GM18519 (cell line): Measurements from ENCODE around the gene ZNF587B.
A peak's percentile ranks its signal among the peaks of the same experiment; 100 is the strongest.
"Not testable (repeated sequence)": the region's sequence is repeated elsewhere in the genome, so short reads cannot be mapped to it uniquely, and the experiment has no call there.

Source experiments
- ATAC-seq: cut with Tn5 transposase; IDR thresholded peaks from one replicate; pipeline ENCODE4 v1.9.1; 2021; ENCODE audit warnings: mild to moderate bottlenecking, moderate library complexity; ENCODE audit not compliant: unreplicated experiment, low FRiP score

The ZNF587B gene

GRCh38 chr19:57817976-57818375 lies 12.1 kb upstream of the ZNF587B start:
- ATAC-seq = no peak

- no peak for ATAC-seq
These were observed 11.7 kb upstream of the ZNF587B start for GRCh38 chr19:57818378-57818777.

- ATAC-seq = peak; percentile 60
These were observed 10.5 kb upstream of the ZNF587B start for GRCh38 chr19:57819475-57820148.

GRCh38 chr19:57820599-57820998 lies 9.5 kb upstream of the ZNF587B start:
- ATAC-seq = no peak

GRCh38 chr19:57821095-57821494 lies 9.0 kb upstream of the ZNF587B start:
- ATAC-seq = not testable (repeated sequence)

- ATAC-seq = not testable (repeated sequence)
These were observed 8.6 kb upstream of the ZNF587B start for GRCh38 chr19:57821501-57821900.

- not testable (repeated sequence) for ATAC-seq
These were observed 6.9 kb upstream of the ZNF587B start for GRCh38 chr19:57823155-57823554.

- ATAC-seq = not testable (repeated sequence)
These were observed 6.5 kb upstream of the ZNF587B start for GRCh38 chr19:57823608-57824007.

GRCh38 chr19:57825511-57825910 lies 4.6 kb upstream of the ZNF587B start:
- ATAC-seq = no peak

- no peak for ATAC-seq
These were observed 783 bp upstream of the ZNF587B start for GRCh38 chr19:57829316-57829715.

GRCh38 chr19:57836991-57837390 lies 6.9 kb downstream of the ZNF587B start:
- not testable (repeated sequence) for ATAC-seq

GRCh38 chr19:57838622-57839191 lies 8.6 kb downstream of the ZNF587B start:
- ATAC-seq = not testable (repeated sequence)

GRCh38 chr19:57841122-57841763 lies 11.1 kb downstream of the ZNF587B start:
- ATAC-seq = no peak

GRCh38 chr19:57847164-57847563 lies 17.1 kb downstream of the ZNF587B start:
- not testable (repeated sequence) for ATAC-seq

GRCh38 chr19:57849162-57849665 lies 19.1 kb downstream of the ZNF587B start:
- not testable (repeated sequence) for ATAC-seq

- peak; percentile 92 for ATAC-seq
These were observed 19.8 kb downstream of the ZNF587B start, which contains the start of gene ZNF587 for GRCh38 chr19:57849666-57850473. ZNF587 (plus strand) TSS chr19:57849859; CDS start chr19:57850039, 180 bp downstream.

GRCh38 chr19:57850553-57851017 lies 20.5 kb downstream of the ZNF587B start:
- ATAC-seq = no peak

- not testable (repeated sequence) for ATAC-seq
These were observed 21.9 kb downstream of the ZNF587B start for GRCh38 chr19:57851812-57852603.

GRCh38 chr19:57854117-57854516 lies 24.0 kb downstream of the ZNF587B start:
- not testable (repeated sequence) for ATAC-seq

- ATAC-seq = not testable (repeated sequence)
These were observed 32.3 kb downstream of the ZNF587B start for GRCh38 chr19:57862351-57862750.
